Measurements from ENCODE around the gene LYST. TPM values are rescaled to one million over a fixed set of nuclear protein-coding genes. Genes with fewer than 3 reads are reported as not detected.

The LYST gene
- polyA plus RNA-seq, 1 of the 3 experiments (the other 2 are of a cell fraction), result 3.9 TPM

GRCh38 chr1:235808223-235808622 lies 58.5 kb downstream of the LYST start:
- Histone ChIP-seq H3K27ac (ENCODE audit: low read depth in 2 of 2, low read length in 1 of 2) (no peak overlapping the region), H3K36me3 (replicated peaks in 1 of 2; ENCODE audit: control insufficient read depth in 1 of 2, insufficient read depth in 2 of 2, low read length in 1 of 2) (peaks cover 3 to 7% of the 10 kb centered on the region in 2 experiments), H3K9ac (no peak overlapping the region), H4K20me1 (ENCODE audit: insufficient read depth) (no peaks in the 10 kb centered on the region), H2AFZ (ENCODE audit: low read depth) (no peak overlapping the region), H3K27me3 (ENCODE audit: insufficient read depth) (no peaks in the 10 kb centered on the region), H3K9me3 (no peaks in the 10 kb centered on the region), H3K79me2 (ENCODE audit: insufficient read depth) (no peaks in the 10 kb centered on the region), H3K4me3 (ENCODE audit: low read depth in 2 of 2, low read length in 1 of 2) (no peak overlapping the region), H3F3A (replicated peaks; ENCODE audit: insufficient read depth) (no peaks in the 10 kb centered on the region), H3K4me1 (ENCODE audit: control insufficient read depth in 1 of 2, insufficient read depth in 2 of 2, low read depth in 1 of 2, low read length in 1 of 2) (no peaks in the 10 kb centered on the region; a peak in 2 of 4 replicates), H3K4me2 (no peak overlapping the region), H3K9me2 (no peaks in the 10 kb centered on the region)
- ChIA-PET POLR2A (no interaction called here), CTCF (no interaction called here)
- no peak for TF ChIP-seq GATA2 (CRISPR knock-in tag; IDR thresholded peaks at IDR 0.05)
- no peak for TF ChIP-seq ZBTB33 (IDR thresholded peaks at IDR 0.05; ENCODE audit: borderline replicate concordance, low read depth)
- TF ChIP-seq MAX (IDR thresholded peaks at IDR 0.05; ENCODE audit: low read depth), result no peak
- no peak for TF ChIP-seq GABPA (IDR thresholded peaks at IDR 0.05; ENCODE audit: low read depth)
- no peak for TF ChIP-seq YY1 (IDR thresholded peaks at IDR 0.05; ENCODE audit: low read depth)
- TF ChIP-seq NFIC (IDR thresholded peaks at IDR 0.05; ENCODE audit: borderline replicate concordance), result no peak
- TF ChIP-seq IRF3 (IDR thresholded peaks at IDR 0.05; ENCODE audit: low read depth, low read length), result no peak
- no peak for TF ChIP-seq SMC3 (IDR thresholded peaks at IDR 0.05; ENCODE audit: low read depth, low read length)
- TF ChIP-seq NRF1 (IDR thresholded peaks at IDR 0.05; ENCODE audit: low read depth, low read length), result no peak
- WGBS (ENCODE audit: low lambda C conversion rate), result 94% methylated on average over 6 of the region's 6 CpGs
- DNase-seq, result no peak

- Histone ChIP-seq H2AFZ (ENCODE audit: low read depth) (no peak overlapping the region), H3K9me3 (no peaks in the 10 kb centered on the region), H3K36me3 (replicated peaks in 1 of 2; ENCODE audit: control insufficient read depth in 1 of 2, insufficient read depth in 2 of 2, low read length in 1 of 2) (peaks cover 11 to 12% of the 10 kb centered on the region in 2 experiments), H3K9me2 (no peaks in the 10 kb centered on the region), H4K20me1 (ENCODE audit: insufficient read depth) (no peaks in the 10 kb centered on the region), H3K27me3 (ENCODE audit: insufficient read depth) (no peaks in the 10 kb centered on the region), H3K4me3 (ENCODE audit: low read depth in 2 of 2, low read length in 1 of 2) (no peak overlapping the region), H3K27ac (ENCODE audit: low read depth in 2 of 2, low read length in 1 of 2) (no peak overlapping the region), H3K9ac (no peak overlapping the region), H3K4me2 (no peak overlapping the region), H3K79me2 (ENCODE audit: insufficient read depth) (no peaks in the 10 kb centered on the region), H3K4me1 (ENCODE audit: control insufficient read depth in 1 of 2, insufficient read depth in 2 of 2, low read depth in 1 of 2, low read length in 1 of 2) (no peaks in the 10 kb centered on the region; a peak in 2 of 4 replicates), H3F3A (replicated peaks; ENCODE audit: insufficient read depth) (no peaks in the 10 kb centered on the region)
- WGBS (ENCODE audit: low lambda C conversion rate), result 91% methylated on average over 7 of the region's 7 CpGs
- ChIA-PET CTCF (interaction anchor here (1.5 kb wide), 1 partner anchor 145 kb away, joined by 3 read pairs; no protein-coding TSS in a partner anchor), POLR2A (no interaction called here)
- DNase-seq, result no peak
- TF ChIP-seq RCOR1 (IDR thresholded peaks at IDR 0.05; ENCODE audit: low read length) (no peak), GATA2 (CRISPR knock-in tag; IDR thresholded peaks at IDR 0.05) (no peak), ZBTB33 (IDR thresholded peaks at IDR 0.05; ENCODE audit: borderline replicate concordance, low read depth) (no peak), REST (IDR thresholded peaks at IDR 0.05; ENCODE audit: low read depth, low read length) (no peak), NRF1 (IDR thresholded peaks at IDR 0.05; ENCODE audit: low read depth, low read length) (no peak), JUND (IDR thresholded peaks at IDR 0.05) (no peak), PBX3 (IDR thresholded peaks at IDR 0.05) (no peak), ELF1 (IDR thresholded peaks at IDR 0.05) (no peak), FOSL2 (IDR thresholded peaks at IDR 0.05; ENCODE audit: borderline replicate concordance, low read depth) (no peak), TAF1 (IDR thresholded peaks at IDR 0.05; ENCODE audit: borderline replicate concordance, low read depth, low read length) (no peak), MAX (IDR thresholded peaks at IDR 0.05; ENCODE audit: low read depth) (no peak), EZH2phosphoT487 (IDR thresholded peaks at IDR 0.05; ENCODE audit: borderline replicate concordance, low read depth) (no peak)
Observed at GRCh38 chr1:235806123-235806522, 60.6 kb downstream of the LYST start.
